ENCODE data around the gene PYGL.

PYGL gene

DNA sequence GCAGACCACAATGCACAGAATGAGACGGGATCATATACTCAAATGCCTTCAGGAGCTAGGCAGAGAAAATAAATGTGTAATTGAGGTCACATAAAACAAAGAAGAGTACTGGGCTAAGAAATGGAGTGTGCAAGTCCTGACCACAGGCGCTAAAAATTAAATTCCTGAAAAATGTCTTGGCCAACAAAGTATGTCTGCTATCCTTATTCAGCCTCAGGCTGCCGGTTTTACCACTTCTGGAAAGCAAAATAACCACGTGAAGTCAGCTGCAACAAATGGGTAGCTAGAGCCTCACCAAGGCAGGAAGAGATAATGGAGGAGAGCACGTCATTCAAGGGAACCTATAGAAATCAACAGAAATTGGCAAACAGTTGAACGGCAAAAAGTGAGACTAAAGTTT is 3.1 kb downstream of the PYGL start:
- Histone ChIP-seq H3K27me3 (ENCODE audit: insufficient read depth, poor library complexity, severe bottlenecking) (no peaks in the 10 kb centered on the region), H3K4me3 (replicated peaks; ENCODE audit: insufficient read depth, low read length) (no peak overlapping the region; the same call in 1 of the 2 replicates), H3K27ac (replicated peaks) (no peak overlapping the region)
- TF ChIP-seq, protein P1, sequence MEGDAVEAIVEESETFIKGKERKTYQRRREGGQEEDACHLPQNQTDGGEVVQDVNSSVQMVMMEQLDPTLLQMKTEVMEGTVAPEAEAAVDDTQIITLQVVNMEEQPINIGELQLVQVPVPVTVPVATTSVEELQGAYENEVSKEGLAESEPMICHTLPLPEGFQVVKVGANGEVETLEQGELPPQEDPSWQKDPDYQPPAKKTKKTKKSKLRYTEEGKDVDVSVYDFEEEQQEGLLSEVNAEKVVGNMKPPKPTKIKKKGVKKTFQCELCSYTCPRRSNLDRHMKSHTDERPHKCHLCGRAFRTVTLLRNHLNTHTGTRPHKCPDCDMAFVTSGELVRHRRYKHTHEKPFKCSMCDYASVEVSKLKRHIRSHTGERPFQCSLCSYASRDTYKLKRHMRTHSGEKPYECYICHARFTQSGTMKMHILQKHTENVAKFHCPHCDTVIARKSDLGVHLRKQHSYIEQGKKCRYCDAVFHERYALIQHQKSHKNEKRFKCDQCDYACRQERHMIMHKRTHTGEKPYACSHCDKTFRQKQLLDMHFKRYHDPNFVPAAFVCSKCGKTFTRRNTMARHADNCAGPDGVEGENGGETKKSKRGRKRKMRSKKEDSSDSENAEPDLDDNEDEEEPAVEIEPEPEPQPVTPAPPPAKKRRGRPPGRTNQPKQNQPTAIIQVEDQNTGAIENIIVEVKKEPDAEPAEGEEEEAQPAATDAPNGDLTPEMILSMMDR (IDR thresholded peaks at IDR 0.05; ENCODE audit: insufficient read depth, low read length) = no peak
- no peak for DNase-seq (ENCODE audit: low read depth in 1 of 2, low spot score in 1 of 2)

DNA sequence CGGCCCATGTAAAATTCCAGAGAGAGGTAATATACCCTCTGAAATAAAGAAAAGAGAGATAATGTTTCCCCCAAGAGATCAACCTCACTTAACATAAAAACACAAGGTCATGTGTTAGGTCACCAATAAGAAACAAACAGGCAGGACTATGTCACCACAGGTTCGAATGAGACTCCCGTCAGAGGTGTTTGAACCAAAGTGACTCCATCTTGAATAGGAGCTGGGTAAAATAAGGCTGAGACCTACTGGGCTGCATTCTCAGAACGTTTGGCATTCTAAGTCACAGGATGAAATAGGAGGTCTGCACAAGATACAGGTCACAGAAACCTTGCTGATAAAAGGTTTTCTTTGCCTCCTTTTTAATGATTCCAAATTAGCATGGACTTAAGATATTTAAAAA is 6.5 kb downstream of the PYGL start:
- TF ChIP-seq, protein P1 (IDR thresholded peaks at IDR 0.05; ENCODE audit: insufficient read depth, low read length) = no peak
- TF ChIP-seq, protein P2, sequence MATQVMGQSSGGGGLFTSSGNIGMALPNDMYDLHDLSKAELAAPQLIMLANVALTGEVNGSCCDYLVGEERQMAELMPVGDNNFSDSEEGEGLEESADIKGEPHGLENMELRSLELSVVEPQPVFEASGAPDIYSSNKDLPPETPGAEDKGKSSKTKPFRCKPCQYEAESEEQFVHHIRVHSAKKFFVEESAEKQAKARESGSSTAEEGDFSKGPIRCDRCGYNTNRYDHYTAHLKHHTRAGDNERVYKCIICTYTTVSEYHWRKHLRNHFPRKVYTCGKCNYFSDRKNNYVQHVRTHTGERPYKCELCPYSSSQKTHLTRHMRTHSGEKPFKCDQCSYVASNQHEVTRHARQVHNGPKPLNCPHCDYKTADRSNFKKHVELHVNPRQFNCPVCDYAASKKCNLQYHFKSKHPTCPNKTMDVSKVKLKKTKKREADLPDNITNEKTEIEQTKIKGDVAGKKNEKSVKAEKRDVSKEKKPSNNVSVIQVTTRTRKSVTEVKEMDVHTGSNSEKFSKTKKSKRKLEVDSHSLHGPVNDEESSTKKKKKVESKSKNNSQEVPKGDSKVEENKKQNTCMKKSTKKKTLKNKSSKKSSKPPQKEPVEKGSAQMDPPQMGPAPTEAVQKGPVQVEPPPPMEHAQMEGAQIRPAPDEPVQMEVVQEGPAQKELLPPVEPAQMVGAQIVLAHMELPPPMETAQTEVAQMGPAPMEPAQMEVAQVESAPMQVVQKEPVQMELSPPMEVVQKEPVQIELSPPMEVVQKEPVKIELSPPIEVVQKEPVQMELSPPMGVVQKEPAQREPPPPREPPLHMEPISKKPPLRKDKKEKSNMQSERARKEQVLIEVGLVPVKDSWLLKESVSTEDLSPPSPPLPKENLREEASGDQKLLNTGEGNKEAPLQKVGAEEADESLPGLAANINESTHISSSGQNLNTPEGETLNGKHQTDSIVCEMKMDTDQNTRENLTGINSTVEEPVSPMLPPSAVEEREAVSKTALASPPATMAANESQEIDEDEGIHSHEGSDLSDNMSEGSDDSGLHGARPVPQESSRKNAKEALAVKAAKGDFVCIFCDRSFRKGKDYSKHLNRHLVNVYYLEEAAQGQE (IDR thresholded peaks at IDR 0.05; ENCODE audit: insufficient replicate concordance, low read depth) = no peak
- H3K4me3 ChIP-seq (replicated peaks; ENCODE audit: insufficient read depth, low read length) = no peak overlapping the region

DNA sequence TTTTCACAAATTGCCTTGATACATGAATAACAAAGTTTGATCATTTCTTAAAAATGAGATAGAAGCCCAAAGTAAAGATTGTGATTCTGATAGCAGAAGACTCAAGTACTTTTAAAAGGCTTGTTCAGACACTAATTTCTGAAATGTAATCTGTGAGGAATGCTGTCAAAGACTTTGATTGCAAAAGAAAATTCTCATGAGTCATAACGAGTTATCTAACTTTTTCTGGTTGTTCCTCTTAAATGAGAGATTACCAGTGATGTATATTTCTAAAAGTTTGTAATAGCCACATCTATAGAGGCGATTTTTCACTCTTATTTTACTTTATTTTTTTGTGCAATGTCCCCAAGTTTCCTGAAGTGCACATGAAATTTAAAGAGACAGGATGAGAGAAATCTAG is 7.0 kb downstream of the PYGL start:
- no peak for TF ChIP-seq GABPA (IDR thresholded peaks at IDR 0.05; ENCODE audit: low read depth)

More for the DNA sequence above, 6.5 kb downstream of the PYGL start:
- Histone ChIP-seq H3K27me3 (ENCODE audit: insufficient read depth, poor library complexity, severe bottlenecking) (no peaks in the 10 kb centered on the region), H3K27ac (replicated peaks) (peak overlapping the region; percentile 53)
- DNase-seq (ENCODE audit: low read depth in 1 of 2, low spot score in 1 of 2) = no peak

DNA sequence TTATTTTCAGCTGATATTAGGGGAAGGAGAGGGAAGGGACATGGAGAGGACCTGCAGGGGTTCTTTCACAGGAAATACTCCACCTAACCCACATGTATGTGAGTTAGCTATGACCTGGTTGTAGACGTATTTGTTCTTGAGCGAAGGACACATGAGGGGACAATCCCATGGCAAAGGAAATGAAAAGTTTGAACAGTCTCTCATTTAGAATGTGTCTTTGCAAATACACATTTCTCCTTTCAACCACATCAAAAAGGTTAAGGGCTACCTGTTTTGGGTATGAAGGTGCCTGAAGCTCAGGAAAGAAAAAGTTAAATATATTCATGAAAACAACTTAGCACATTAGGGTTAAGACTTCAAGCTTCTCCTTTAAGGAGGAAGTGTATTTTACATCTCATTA is 7.4 kb downstream of the PYGL start:
- DNase-seq (ENCODE audit: low read depth in 1 of 2, low spot score in 1 of 2) = peak in 1 of 2 experiments; percentile 8
- no peak for TF ChIP-seq POLR2AphosphoS5 (IDR thresholded peaks at IDR 0.05; ENCODE audit: low read depth)
- peak; percentile 81 for TF ChIP-seq SPI1 (IDR thresholded peaks at IDR 0.05; ENCODE audit: borderline replicate concordance, low read depth)
- Histone ChIP-seq H3K27me3 (ENCODE audit: insufficient read depth, poor library complexity, severe bottlenecking) (no peaks in the 10 kb centered on the region), H3K4me3 (replicated peaks; ENCODE audit: insufficient read depth, low read length) (no peak overlapping the region), H3K27ac (replicated peaks) (peak overlapping the region; percentile 53)

More for the DNA sequence above, 7.0 kb downstream of the PYGL start:
- H3K27ac ChIP-seq (replicated peaks) = peak overlapping the region; percentile 53
- no peak overlapping the region for H3K4me3 ChIP-seq (replicated peaks; ENCODE audit: insufficient read depth, low read length)
- DNase-seq (ENCODE audit: low read depth in 1 of 2, low spot score in 1 of 2) = no peak
- no peaks in the 10 kb centered on the region for H3K27me3 ChIP-seq (ENCODE audit: insufficient read depth, poor library complexity, severe bottlenecking)

DNA sequence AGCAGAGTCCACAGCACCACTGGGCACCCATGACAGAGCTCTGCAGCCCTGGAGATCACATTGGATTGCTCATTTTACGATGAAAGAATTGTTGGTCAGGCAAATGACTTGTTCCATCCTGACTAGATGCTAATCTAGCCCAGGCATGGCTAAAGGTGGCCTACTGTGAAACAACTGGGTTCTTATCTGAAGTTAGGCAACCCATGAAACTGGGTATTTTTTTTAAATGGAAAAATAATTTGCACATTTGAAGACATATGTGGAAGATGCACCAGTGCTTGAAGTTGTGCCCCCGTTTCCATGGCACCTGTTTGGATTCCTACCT is 8.3 kb downstream of the PYGL start:
- TF ChIP-seq GABPA (IDR thresholded peaks at IDR 0.05; ENCODE audit: low read depth) (no peak), POLR2AphosphoS5 (IDR thresholded peaks at IDR 0.05; ENCODE audit: low read depth) (no peak), SPI1 (IDR thresholded peaks at IDR 0.05; ENCODE audit: borderline replicate concordance, low read depth) (no peak)
- TF ChIP-seq, protein P1 (IDR thresholded peaks at IDR 0.05; ENCODE audit: insufficient read depth, low read length) = no peak
- TF ChIP-seq, protein P2 (IDR thresholded peaks at IDR 0.05; ENCODE audit: insufficient replicate concordance, low read depth) = no peak
- H3K27me3 ChIP-seq (ENCODE audit: insufficient read depth, poor library complexity, severe bottlenecking) = no peaks in the 10 kb centered on the region
- H3K27ac ChIP-seq (replicated peaks) = peak overlapping the region; percentile 53
- no peak overlapping the region for H3K4me3 ChIP-seq (replicated peaks; ENCODE audit: insufficient read depth, low read length)
- DNase-seq (ENCODE audit: low read depth in 1 of 2, low spot score in 1 of 2) = no peak

Data from HL-60 (cell line).